H1 (cell line): ENCODE measurements around the gene SEL1L.

Experiments used
- ATF3 ChIP-seq: IDR thresholded peaks from 2 replicates; pipeline ENCODE4 v1.6.1; 2011; ENCODE audit warnings: low read depth, mild to moderate bottlenecking, low read length; ENCODE audit not compliant: insufficient read depth
- CBX5 ChIP-seq: fragments of 300-800, 300-1000 bp; sonication (generic); IDR thresholded peaks from 2 replicates; pipeline ENCODE4 v1.7.1; 2016; ENCODE audit warnings: antibody characterized with exemption, low read length, low read depth
- CREB1 ChIP-seq: IDR thresholded peaks from 2 replicates; pipeline ENCODE4 v1.6.1; 2012; ENCODE audit warnings: inconsistent platforms
- POLR2A ChIP-seq, 2 experiments: IDR thresholded peaks; 1 replicate in 1 of 2; 2 replicates in 1 of 2; pipeline ENCODE4 v1.6.1; 2011; ENCODE audit warnings: low read depth in 2 of 2, low read length in 2 of 2, mild to moderate bottlenecking in 2 of 2; ENCODE audit errors: control extremely low read depth in 1 of 2
- POLR2AphosphoS5 ChIP-seq: IDR thresholded peaks from 2 replicates; pipeline ENCODE4 v1.6.1; 2011; ENCODE audit warnings: low read depth, low read length
- SRF ChIP-seq: IDR thresholded peaks from 2 replicates; pipeline ENCODE4 v1.6.1; 2011; ENCODE audit warnings: mild to moderate bottlenecking, low read depth, low read length, moderate library complexity
- TBP ChIP-seq: IDR thresholded peaks from 2 replicates; pipeline ENCODE4 v1.6.1; 2011; ENCODE audit warnings: low read depth, low read length, improper control_type of control experiment
- TF ChIP-seq, protein P1 (sequence below), 3 experiments: IDR thresholded peaks; 1 replicate in 2 of 3; 2 replicates in 1 of 3; pipeline versions ENCODE4 v1.5.1 to v1.6.1; 2011; ENCODE audit warnings: low read length in 3 of 3, mild to moderate bottlenecking in 3 of 3, inconsistent platforms in 2 of 3, low read depth in 1 of 3, moderate library complexity in 1 of 3; ENCODE audit not compliant: insufficient read depth in 1 of 3; ENCODE audit errors: control extremely low read depth in 1 of 3

GRCh38 chr14:81459912-81460311, 73.7 kb downstream of the SEL1L start:
- TF ChIP-seq, protein P1, sequence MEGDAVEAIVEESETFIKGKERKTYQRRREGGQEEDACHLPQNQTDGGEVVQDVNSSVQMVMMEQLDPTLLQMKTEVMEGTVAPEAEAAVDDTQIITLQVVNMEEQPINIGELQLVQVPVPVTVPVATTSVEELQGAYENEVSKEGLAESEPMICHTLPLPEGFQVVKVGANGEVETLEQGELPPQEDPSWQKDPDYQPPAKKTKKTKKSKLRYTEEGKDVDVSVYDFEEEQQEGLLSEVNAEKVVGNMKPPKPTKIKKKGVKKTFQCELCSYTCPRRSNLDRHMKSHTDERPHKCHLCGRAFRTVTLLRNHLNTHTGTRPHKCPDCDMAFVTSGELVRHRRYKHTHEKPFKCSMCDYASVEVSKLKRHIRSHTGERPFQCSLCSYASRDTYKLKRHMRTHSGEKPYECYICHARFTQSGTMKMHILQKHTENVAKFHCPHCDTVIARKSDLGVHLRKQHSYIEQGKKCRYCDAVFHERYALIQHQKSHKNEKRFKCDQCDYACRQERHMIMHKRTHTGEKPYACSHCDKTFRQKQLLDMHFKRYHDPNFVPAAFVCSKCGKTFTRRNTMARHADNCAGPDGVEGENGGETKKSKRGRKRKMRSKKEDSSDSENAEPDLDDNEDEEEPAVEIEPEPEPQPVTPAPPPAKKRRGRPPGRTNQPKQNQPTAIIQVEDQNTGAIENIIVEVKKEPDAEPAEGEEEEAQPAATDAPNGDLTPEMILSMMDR (IDR thresholded peaks at IDR 0.05; ENCODE audit: control extremely low read depth in 1 of 3, insufficient read depth in 1 of 3, low read depth in 1 of 3, low read length in 3 of 3) = no peak
- no peak for TF ChIP-seq TBP
- no peak for TF ChIP-seq POLR2AphosphoS5
- no peak for TF ChIP-seq CREB1
- TF ChIP-seq ATF3 = no peak
- no peak for TF ChIP-seq SRF
- TF ChIP-seq POLR2A (IDR thresholded peaks at IDR 0.05; ENCODE audit: control extremely low read depth in 1 of 2, low read depth in 2 of 2, low read length in 2 of 2) = no peak
- no peak for TF ChIP-seq CBX5
